Heart left ventricle (tissue), 13 donors: ENCODE data around the gene MICAL2.

Source experiments
- POLR2A ChIP-seq, 2 donors: fragments of 450-650 bp; IDR thresholded peaks; one replicate each; pipeline ENCODE4 v1.6.1; 2017; ENCODE audit warnings: antibody characterized with exemption in 2 of 2, mild to moderate bottlenecking in 2 of 2, moderate library complexity in 2 of 2
- TF ChIP-seq, protein P1 (sequence below), 12 donors: fragments of 200-600 bp; sonication (generic) in 4 of 12; IDR thresholded peaks; one replicate each; pipeline versions ENCODE4 v1.5.0 to v1.8.0; 2018 to 2022; ENCODE audit warnings: antibody characterized with exemption in 12 of 12, mild to moderate bottlenecking in 5 of 12
- donor health status: ischemic (EF 13 %, LVEDD 7.1; RV severe dilation, severe dysfunction).
- donor health status: DM: no; HTN: yes; CAD: no.
- donor health status: DM: no; HTN: no; CAD: no.
- donor health status: ischemic (EF 25% LVEDD 6.9; RV normal size, moderate dysfunction).
- donor health status: ischemic (EF 25% LVEDD 5.7; RV mildly dilated, moderate dysfunction).
- donor health status: ischemic (EF 35%, LVEDD 5.7; RV mildly dilated, moderate dysfunction).
- donor health status: nonischemic (EF 11% LVEDD 7.7; RV severe dilation, severe dysfunction).
- donor health status: DM: yes; HTN: yes; CAD: no.
- donor health status: PGD.
- donor health status: ischemic (EF 29% LVEDD 5.4; RV normal size, mild dysfunction).
- donor health status: nonischemic (EF 23%, LVEDD 6.1; RV moderate dilation, normal function).

DNA sequence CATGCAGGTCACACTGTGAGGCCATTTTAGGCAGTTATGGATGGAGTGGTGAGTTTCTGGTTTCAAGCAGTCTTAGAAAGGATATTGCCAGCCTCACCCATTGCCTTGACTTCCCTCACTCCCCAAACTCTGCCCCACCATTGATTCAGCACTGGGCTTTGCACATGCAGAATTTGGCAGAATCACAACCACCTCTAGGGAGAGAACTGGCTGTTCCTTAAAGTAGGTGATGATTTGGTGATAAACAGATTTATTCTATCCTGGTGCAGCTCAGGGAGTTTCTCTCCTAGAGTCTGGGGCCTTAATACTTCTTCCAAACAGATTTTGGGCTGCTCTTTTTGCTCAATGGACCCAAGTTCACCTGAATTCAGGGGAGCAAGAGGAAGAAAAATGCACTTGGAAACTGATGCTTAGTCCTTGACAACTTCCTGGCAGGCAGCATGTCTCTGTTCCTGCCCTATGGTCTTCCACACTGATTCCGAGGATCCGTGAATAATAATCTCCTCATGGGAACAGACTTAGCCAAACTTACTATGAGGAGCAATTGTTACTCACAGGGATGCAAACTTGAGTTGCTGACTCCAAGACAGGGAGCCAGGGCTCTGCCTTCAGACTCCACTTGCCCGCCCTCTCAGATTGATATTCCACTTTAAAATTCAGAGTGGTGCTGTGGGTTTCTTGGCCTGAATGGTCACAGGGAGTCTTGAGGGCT, 137.3 kb downstream of the MICAL2 start:
- TF ChIP-seq, protein P1, sequence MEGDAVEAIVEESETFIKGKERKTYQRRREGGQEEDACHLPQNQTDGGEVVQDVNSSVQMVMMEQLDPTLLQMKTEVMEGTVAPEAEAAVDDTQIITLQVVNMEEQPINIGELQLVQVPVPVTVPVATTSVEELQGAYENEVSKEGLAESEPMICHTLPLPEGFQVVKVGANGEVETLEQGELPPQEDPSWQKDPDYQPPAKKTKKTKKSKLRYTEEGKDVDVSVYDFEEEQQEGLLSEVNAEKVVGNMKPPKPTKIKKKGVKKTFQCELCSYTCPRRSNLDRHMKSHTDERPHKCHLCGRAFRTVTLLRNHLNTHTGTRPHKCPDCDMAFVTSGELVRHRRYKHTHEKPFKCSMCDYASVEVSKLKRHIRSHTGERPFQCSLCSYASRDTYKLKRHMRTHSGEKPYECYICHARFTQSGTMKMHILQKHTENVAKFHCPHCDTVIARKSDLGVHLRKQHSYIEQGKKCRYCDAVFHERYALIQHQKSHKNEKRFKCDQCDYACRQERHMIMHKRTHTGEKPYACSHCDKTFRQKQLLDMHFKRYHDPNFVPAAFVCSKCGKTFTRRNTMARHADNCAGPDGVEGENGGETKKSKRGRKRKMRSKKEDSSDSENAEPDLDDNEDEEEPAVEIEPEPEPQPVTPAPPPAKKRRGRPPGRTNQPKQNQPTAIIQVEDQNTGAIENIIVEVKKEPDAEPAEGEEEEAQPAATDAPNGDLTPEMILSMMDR (IDR thresholded peaks at IDR 0.05): no peak
- no peak for TF ChIP-seq POLR2A (IDR thresholded peaks at IDR 0.05)
